HEK293 (cell line): ENCODE data around the gene TMEM176B.

Experiments used
- CTCF ChIA-PET: fragments of 350-600 bp; formaldehyde crosslinking; extraction: SDS; loops from one replicate; lab custom pipeline; 2021; ENCODE audit warnings: antibody characterized with exemption; lab: Yijun Ruan, JAX
- POLR2A ChIA-PET: fragments of 300-600 bp; formaldehyde crosslinking; extraction: SDS; loops from one replicate; lab custom pipeline; 2020; ENCODE audit warnings: antibody characterized with exemption, inconsistent platforms; lab: Yijun Ruan, JAX
- H3K27ac ChIP-seq: fragments of 200-500 bp; sonication (Bioruptor generic); 2 replicates; pipeline ENCODE4 v1.5.1; 2014; ENCODE audit warnings: low read depth, low read length, control low read depth, inconsistent platforms; ENCODE audit errors: extremely low read depth
- H3K36me3 ChIP-seq, 2 experiments: fragments of 200-500 bp in 1 of 2; sonication (Bioruptor generic) in 1 of 2; 1 replicate in 1 of 2; 2 replicates in 1 of 2; pipeline ENCODE4 v1.5.1; 2014 to 2017; ENCODE audit warnings: inconsistent platforms in 2 of 2, low read length in 2 of 2; ENCODE audit not compliant: control insufficient read depth in 2 of 2, insufficient read depth in 1 of 2
- H3K4me1 ChIP-seq: fragments of 200-500 bp; sonication (Bioruptor generic); 2 replicates; pipeline ENCODE4 v1.5.1; 2014; ENCODE audit warnings: mild to moderate bottlenecking, low read length, inconsistent platforms; ENCODE audit not compliant: control insufficient read depth, insufficient read depth
- H3K4me3 ChIP-seq: 2 replicates; pipeline ENCODE4 v1.5.1; 2011; ENCODE audit warnings: low read depth, mild to moderate bottlenecking, control low read depth, low read length, moderate library complexity
- H3K9me3 ChIP-seq: fragments of 200-500 bp; sonication (Bioruptor generic); 2 replicates; pipeline ENCODE4 v1.5.1; 2014; ENCODE audit warnings: low read depth, low read length, inconsistent platforms; ENCODE audit not compliant: control insufficient read depth, insufficient read depth
- ATF2 ChIP-seq: fragments of 450-650 bp; formaldehyde crosslinking; IDR thresholded peaks from 2 replicates; pipeline ENCODE4 v1.5.1; 2016; ENCODE audit warnings: missing biosample characterization, missing genetic modification characterization, low read depth
- EGR2 ChIP-seq: fragments of 450-650 bp; formaldehyde crosslinking; IDR thresholded peaks from 2 replicates; pipeline ENCODE4 v1.5.1; 2016; ENCODE audit warnings: low read depth, missing biosample characterization, missing genetic modification characterization
- KLF8 ChIP-seq: fragments of 450-650 bp; formaldehyde crosslinking; IDR thresholded peaks from 2 replicates; pipeline ENCODE4 v1.5.1; 2016; ENCODE audit warnings: missing biosample characterization, missing genetic modification characterization
- MZF1 ChIP-seq: fragments of 450-650 bp; formaldehyde crosslinking; IDR thresholded peaks from 2 replicates; pipeline ENCODE4 v1.5.1; 2017; ENCODE audit warnings: missing biosample characterization, missing genetic modification characterization, borderline replicate concordance
- YY2 ChIP-seq: fragments of 450-650 bp; formaldehyde crosslinking; IDR thresholded peaks from 2 replicates; pipeline ENCODE4 v1.5.1; 2016; ENCODE audit warnings: missing biosample characterization, missing genetic modification characterization
- ZBTB7A ChIP-seq: fragments of 450-650 bp; formaldehyde crosslinking; IDR thresholded peaks from 2 replicates; pipeline ENCODE4 v1.5.1; 2016; ENCODE audit warnings: low read depth, missing biosample characterization, missing genetic modification characterization
- ZBTB8A ChIP-seq: fragments of 450-650 bp; formaldehyde crosslinking; IDR thresholded peaks from 2 replicates; pipeline ENCODE4 v1.5.1; 2016; ENCODE audit warnings: missing biosample characterization, missing genetic modification characterization
- ZEB2 ChIP-seq: fragments of 450-650 bp; formaldehyde crosslinking; IDR thresholded peaks from 2 replicates; pipeline ENCODE4 v1.5.1; 2016; ENCODE audit warnings: missing biosample characterization, missing genetic modification characterization
- ZFP37 ChIP-seq: fragments of 450-650 bp; formaldehyde crosslinking; IDR thresholded peaks from 2 replicates; pipeline ENCODE4 v1.5.1; 2016; ENCODE audit warnings: missing biosample characterization, missing genetic modification characterization
- ZFP41 ChIP-seq: fragments of 450-650 bp; formaldehyde crosslinking; IDR thresholded peaks from 2 replicates; pipeline ENCODE4 v1.5.1; 2016; ENCODE audit warnings: missing biosample characterization, missing genetic modification characterization, borderline replicate concordance
- ZNF10 ChIP-seq: fragments of 450-650 bp; formaldehyde crosslinking; IDR thresholded peaks from 2 replicates; pipeline ENCODE4 v1.5.1; 2017; ENCODE audit warnings: missing biosample characterization, missing genetic modification characterization
- ZNF19 ChIP-seq: fragments of 450-650 bp; formaldehyde crosslinking; IDR thresholded peaks from 2 replicates; pipeline ENCODE4; 2016; ENCODE audit warnings: missing biosample characterization, missing genetic modification characterization, low read depth
- ZNF214 ChIP-seq: fragments of 450-650 bp; formaldehyde crosslinking; IDR thresholded peaks from 2 replicates; pipeline ENCODE4 v1.5.1; 2017; ENCODE audit warnings: missing biosample characterization, mild to moderate bottlenecking, missing genetic modification characterization, borderline replicate concordance
- ZNF280D ChIP-seq: fragments of 450-650 bp; formaldehyde crosslinking; IDR thresholded peaks from 2 replicates; pipeline ENCODE4 v1.5.1; 2016; ENCODE audit warnings: missing biosample characterization, missing genetic modification characterization
- ZNF292 ChIP-seq: fragments of 450-650 bp; formaldehyde crosslinking; IDR thresholded peaks from 2 replicates; pipeline ENCODE4 v1.5.1; 2016; ENCODE audit warnings: low read depth, missing biosample characterization, missing genetic modification characterization, borderline replicate concordance
- ZNF324 ChIP-seq: fragments of 450-650 bp; formaldehyde crosslinking; IDR thresholded peaks from 2 replicates; pipeline ENCODE4 v1.5.1; 2016; ENCODE audit warnings: missing biosample characterization, missing genetic modification characterization
- ZNF366 ChIP-seq: fragments of 450-650 bp; formaldehyde crosslinking; conservative IDR thresholded peaks from 2 replicates; pipeline ENCODE4 v1.5.1; 2016; ENCODE audit warnings: missing biosample characterization, missing genetic modification characterization
- ZNF37A ChIP-seq: fragments of 450-650 bp; IDR thresholded peaks from 2 replicates; pipeline ENCODE4 v1.5.1; 2018; ENCODE audit warnings: missing biosample characterization, missing genetic modification characterization
- ZNF654 ChIP-seq: fragments of 450-650 bp; formaldehyde crosslinking; IDR thresholded peaks from 2 replicates; pipeline ENCODE4 v1.5.1; 2016; ENCODE audit warnings: low read depth, missing biosample characterization, missing genetic modification characterization
- ZNF660 ChIP-seq: fragments of 450-650 bp; IDR thresholded peaks from 2 replicates; pipeline ENCODE4 v1.5.1; 2018; ENCODE audit warnings: missing biosample characterization, mild to moderate bottlenecking, missing genetic modification characterization
- TF ChIP-seq, protein P1 (sequence below): fragments of 450-650 bp; formaldehyde crosslinking; IDR thresholded peaks from 2 replicates; pipeline ENCODE4 v1.5.1; 2016; ENCODE audit warnings: missing biosample characterization, missing genetic modification characterization
- TF ChIP-seq, protein P2 (sequence below): fragments of 450-650 bp; formaldehyde crosslinking; IDR thresholded peaks from 2 replicates; pipeline ENCODE4 v1.5.1; 2016; ENCODE audit warnings: missing biosample characterization, missing genetic modification characterization
- TF ChIP-seq, protein P3 (sequence below): fragments of 450-650 bp; formaldehyde crosslinking; IDR thresholded peaks from 2 replicates; pipeline ENCODE4 v1.5.1; 2016; ENCODE audit warnings: missing biosample characterization, missing genetic modification characterization, low read depth

TMEM176B gene

DNA sequence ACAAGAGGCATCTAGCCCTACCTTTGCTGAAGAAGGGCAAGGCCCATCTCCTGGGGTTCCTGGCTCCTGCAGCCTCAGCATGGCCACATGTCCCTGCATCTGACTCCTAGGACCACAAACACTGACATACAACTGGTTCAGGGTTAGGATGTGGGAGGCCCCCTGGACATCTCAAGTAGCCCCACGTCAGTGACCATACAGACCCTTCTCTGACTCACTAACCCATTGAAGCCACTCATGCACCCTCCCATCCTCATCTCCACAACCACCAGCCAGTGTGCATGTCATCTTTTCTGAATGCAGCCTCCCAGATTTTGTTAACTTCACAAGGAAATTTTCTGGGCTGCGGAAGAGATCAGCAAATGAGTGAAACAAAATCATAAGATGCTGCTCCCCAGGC, 18.2 kb downstream of the TMEM176B start:
- H3K4me1 ChIP-seq: no peaks in the 10 kb centered on the region
- no peak overlapping the region for H3K27ac ChIP-seq
- TF ChIP-seq ZNF37A (tag by site-specific recombination) (no peak), ZNF280D (tag by site-specific recombination) (no peak), ZNF366 (tag by site-specific recombination) (no peak), ZNF660 (tag by site-specific recombination) (no peak), ZBTB8A (tag by site-specific recombination) (no peak), ZNF19 (tag by site-specific recombination) (no peak), EGR2 (tag by site-specific recombination) (no peak), YY2 (tag by site-specific recombination) (no peak), ZNF292 (no peak), ZNF10 (tag by site-specific recombination) (no peak), ZNF214 (tag by site-specific recombination) (no peak)
- POLR2A ChIA-PET: no interaction called here
- CTCF ChIA-PET: interaction anchor here (5.4 kb wide), 1 partner anchor 96 kb away, joined by 77 read pairs; no protein-coding TSS in a partner anchor
- H3K9me3 ChIP-seq: no peaks in the 10 kb centered on the region
- no peaks in the 10 kb centered on the region for H3K36me3 ChIP-seq
- no peak overlapping the region for H3K4me3 ChIP-seq

DNA sequence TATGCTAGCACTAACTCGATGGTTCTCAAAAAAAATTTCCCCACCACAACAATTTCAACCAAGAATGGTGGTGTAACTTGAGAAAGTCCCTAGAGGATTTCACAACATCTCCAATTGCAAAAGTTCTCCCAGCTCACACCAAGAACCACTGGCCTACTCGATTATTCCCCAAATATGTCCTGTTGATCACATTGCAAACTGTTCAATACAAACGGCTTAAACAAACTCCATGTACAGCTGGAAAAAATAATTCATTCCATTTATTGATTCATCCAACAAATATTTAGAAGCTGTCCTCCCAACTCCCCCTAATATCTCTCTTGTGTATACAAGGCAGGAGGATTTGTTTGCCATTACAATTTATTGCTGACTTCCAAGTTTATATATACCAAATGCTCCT, 19.1 kb downstream of the TMEM176B start:
- TF ChIP-seq ZEB2 (tag by site-specific recombination) (no peak), ATF2 (tag by site-specific recombination) (no peak), KLF8 (no peak), MZF1 (tag by site-specific recombination) (no peak), ZFP41 (tag by site-specific recombination) (no peak), ZBTB7A (no peak), ZNF654 (no peak), ZNF324 (tag by site-specific recombination) (no peak), ZFP37 (no peak)
- TF ChIP-seq, protein P1, sequence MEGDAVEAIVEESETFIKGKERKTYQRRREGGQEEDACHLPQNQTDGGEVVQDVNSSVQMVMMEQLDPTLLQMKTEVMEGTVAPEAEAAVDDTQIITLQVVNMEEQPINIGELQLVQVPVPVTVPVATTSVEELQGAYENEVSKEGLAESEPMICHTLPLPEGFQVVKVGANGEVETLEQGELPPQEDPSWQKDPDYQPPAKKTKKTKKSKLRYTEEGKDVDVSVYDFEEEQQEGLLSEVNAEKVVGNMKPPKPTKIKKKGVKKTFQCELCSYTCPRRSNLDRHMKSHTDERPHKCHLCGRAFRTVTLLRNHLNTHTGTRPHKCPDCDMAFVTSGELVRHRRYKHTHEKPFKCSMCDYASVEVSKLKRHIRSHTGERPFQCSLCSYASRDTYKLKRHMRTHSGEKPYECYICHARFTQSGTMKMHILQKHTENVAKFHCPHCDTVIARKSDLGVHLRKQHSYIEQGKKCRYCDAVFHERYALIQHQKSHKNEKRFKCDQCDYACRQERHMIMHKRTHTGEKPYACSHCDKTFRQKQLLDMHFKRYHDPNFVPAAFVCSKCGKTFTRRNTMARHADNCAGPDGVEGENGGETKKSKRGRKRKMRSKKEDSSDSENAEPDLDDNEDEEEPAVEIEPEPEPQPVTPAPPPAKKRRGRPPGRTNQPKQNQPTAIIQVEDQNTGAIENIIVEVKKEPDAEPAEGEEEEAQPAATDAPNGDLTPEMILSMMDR (tag by site-specific recombination): no peak
- TF ChIP-seq, protein P2, sequence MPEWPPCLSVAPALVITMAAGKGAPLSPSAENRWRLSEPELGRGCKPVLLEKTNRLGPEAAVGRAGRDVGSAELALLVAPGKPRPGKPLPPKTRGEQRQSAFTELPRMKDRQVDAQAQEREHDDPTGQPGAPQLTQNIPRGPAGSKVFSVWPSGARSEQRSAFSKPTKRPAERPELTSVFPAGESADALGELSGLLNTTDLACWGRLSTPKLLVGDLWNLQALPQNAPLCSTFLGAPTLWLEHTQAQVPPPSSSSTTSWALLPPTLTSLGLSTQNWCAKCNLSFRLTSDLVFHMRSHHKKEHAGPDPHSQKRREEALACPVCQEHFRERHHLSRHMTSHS (tag by site-specific recombination): no peak
- TF ChIP-seq, protein P3, sequence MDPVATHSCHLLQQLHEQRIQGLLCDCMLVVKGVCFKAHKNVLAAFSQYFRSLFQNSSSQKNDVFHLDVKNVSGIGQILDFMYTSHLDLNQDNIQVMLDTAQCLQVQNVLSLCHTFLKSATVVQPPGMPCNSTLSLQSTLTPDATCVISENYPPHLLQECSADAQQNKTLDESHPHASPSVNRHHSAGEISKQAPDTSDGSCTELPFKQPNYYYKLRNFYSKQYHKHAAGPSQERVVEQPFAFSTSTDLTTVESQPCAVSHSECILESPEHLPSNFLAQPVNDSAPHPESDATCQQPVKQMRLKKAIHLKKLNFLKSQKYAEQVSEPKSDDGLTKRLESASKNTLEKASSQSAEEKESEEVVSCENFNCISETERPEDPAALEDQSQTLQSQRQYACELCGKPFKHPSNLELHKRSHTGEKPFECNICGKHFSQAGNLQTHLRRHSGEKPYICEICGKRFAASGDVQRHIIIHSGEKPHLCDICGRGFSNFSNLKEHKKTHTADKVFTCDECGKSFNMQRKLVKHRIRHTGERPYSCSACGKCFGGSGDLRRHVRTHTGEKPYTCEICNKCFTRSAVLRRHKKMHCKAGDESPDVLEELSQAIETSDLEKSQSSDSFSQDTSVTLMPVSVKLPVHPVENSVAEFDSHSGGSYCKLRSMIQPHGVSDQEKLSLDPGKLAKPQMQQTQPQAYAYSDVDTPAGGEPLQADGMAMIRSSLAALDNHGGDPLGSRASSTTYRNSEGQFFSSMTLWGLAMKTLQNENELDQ (tag by site-specific recombination): no peak
- POLR2A ChIA-PET: no interaction called here
- no peaks in the 10 kb centered on the region for H3K9me3 ChIP-seq
- H3K4me3 ChIP-seq: no peak overlapping the region
- CTCF ChIA-PET: interaction anchor here (0.7 to 5.4 kb wide), 5 partner anchors 8 to 232 kb away, joined by 3 to 77 read pairs (median 6); no protein-coding TSS in a partner anchor
- no peaks in the 10 kb centered on the region for H3K4me1 ChIP-seq
- no peak overlapping the region for H3K27ac ChIP-seq
- no peaks in the 10 kb centered on the region for H3K36me3 ChIP-seq
